GM12878 (cell line): ENCODE data around the gene TRIB2. TPM values are rescaled to one million over a fixed set of nuclear protein-coding genes. Genes with fewer than 3 reads are reported as not detected.
A peak's percentile ranks its signal among the peaks of the same experiment; 100 is the strongest.

ENCODE experiments used
- ATAC-seq: fragments of 200-7000 bp; cut with Tn5 transposase; 3 replicates; pipeline ENCODE4 v1.9.1; 2020; ENCODE audit warnings: mild to moderate bottlenecking, moderate library complexity
- BruUV-seq: library from RNA; stranded (reverse); fragments of 400-500 nt; replicated peaks from 2 replicates; lab custom pipeline; 2021; lab: Mats Ljungman, UMichigan
- CTCF ChIA-PET: fragments of 300-600 bp; sonication (Branson Sonifier 250); formaldehyde crosslinking; extraction: SDS; loops from one replicate; lab custom pipeline; 2021; ENCODE audit warnings: inconsistent platforms; lab: Yijun Ruan, JAX
- POLR2A ChIA-PET: fragments of 350-600 bp; formaldehyde crosslinking; extraction: SDS; loops from one replicate; lab custom pipeline; 2021; ENCODE audit warnings: inconsistent platforms; lab: Charles Lee
- RAD21 ChIA-PET: fragments of 300-600 bp; sonication (Branson Sonifier 250); formaldehyde crosslinking; loops from one replicate; lab custom pipeline; 2023; ENCODE audit warnings: antibody characterized with exemption; ENCODE audit not compliant: unreplicated experiment; lab: Charles Lee
- SMC1A ChIA-PET: fragments of 300-600 bp; sonication (Branson Sonifier 250); formaldehyde crosslinking; loops from one replicate; lab custom pipeline; 2023; ENCODE audit not compliant: unreplicated experiment, uncharacterized antibody; lab: Charles Lee
- DNase-seq: peaks from one replicate; pipeline ENCODE4 v3.0.0-alpha.2; 2011; ENCODE audit warnings: low read depth, low spot score
- FAIRE-seq: peaks from 3 replicates; lab custom pipeline; 2011; peaks lifted over from hg19 to GRCh38; lab: Jason Lieb, UNC
- H2AFZ ChIP-seq: 2 replicates; pipeline ENCODE4 v1.6.0; 2011; ENCODE audit warnings: low read depth, low read length, control low read depth; ENCODE audit not compliant: control insufficient read depth
- H3K27ac ChIP-seq: 2 replicates; pipeline ENCODE4 v1.5.1; 2011; ENCODE audit warnings: control low read depth; ENCODE audit not compliant: control insufficient read depth, insufficient read depth
- H3K27me3 ChIP-seq, 2 experiments: replicated peaks in 1 of 2; 2 replicates each; pipeline versions ENCODE4 v1.6.0 to v1.6.1; 2011; ENCODE audit warnings: low read length in 1 of 2; ENCODE audit not compliant: control insufficient read depth in 2 of 2, insufficient read depth in 2 of 2
- H3K36me3 ChIP-seq, 2 experiments: 2 replicates each; pipeline ENCODE4 v1.5.1; 2011; ENCODE audit warnings: low read length in 1 of 2; ENCODE audit not compliant: control insufficient read depth in 2 of 2, insufficient read depth in 2 of 2
- H3K4me1 ChIP-seq: 2 replicates; pipeline ENCODE4 v1.6.1; 2011; ENCODE audit warnings: mild to moderate bottlenecking, low read length, moderate library complexity, mixed read lengths; ENCODE audit not compliant: control insufficient read depth, insufficient read depth
- H3K4me2 ChIP-seq: 2 replicates; pipeline ENCODE4 v1.6.0; 2011; ENCODE audit warnings: control low read depth; ENCODE audit not compliant: control insufficient read depth, insufficient read depth
- H3K4me3 ChIP-seq: fragments of 200-600 bp; sonication (generic); 2 replicates; pipeline ENCODE4 v1.5.1; 2016
- H3K79me2 ChIP-seq: 2 replicates; pipeline ENCODE4 v1.6.0; 2011; ENCODE audit warnings: low read length; ENCODE audit not compliant: control insufficient read depth, insufficient read depth
- H3K9ac ChIP-seq: 2 replicates; pipeline ENCODE4 v1.8.0; 2011; ENCODE audit warnings: low read length, control low read depth, mixed read lengths; ENCODE audit not compliant: control insufficient read depth, insufficient read depth
- H3K9me3 ChIP-seq: replicated peaks from 3 replicates; pipeline ENCODE4 v1.5.1; 2011; ENCODE audit warnings: mild to moderate bottlenecking, low read length; ENCODE audit not compliant: control insufficient read depth, insufficient read depth
- H4K20me1 ChIP-seq: 2 replicates; pipeline ENCODE4 v1.6.0; 2011; ENCODE audit not compliant: control insufficient read depth, insufficient read depth
- ATF3 ChIP-seq: IDR thresholded peaks from 2 replicates; pipeline ENCODE4 v1.6.1; 2011; ENCODE audit warnings: low read depth, mild to moderate bottlenecking, low read length, moderate library complexity, borderline replicate concordance; ENCODE audit errors: extremely low read depth
- CBFB ChIP-seq: IDR thresholded peaks from 2 replicates; pipeline ENCODE4 v1.6.1; 2016; ENCODE audit warnings: antibody characterized with exemption, low read depth
- CHD4 ChIP-seq: fragments of 200-600 bp; sonication (generic); IDR thresholded peaks from 2 replicates; pipeline ENCODE4 v1.6.1; 2016; ENCODE audit warnings: mild to moderate bottlenecking
- ETV6 ChIP-seq, 2 experiments: fragments of 450-650 bp in 1 of 2; IDR thresholded peaks in 1 of 2; conservative IDR thresholded peaks in 1 of 2; 2 replicates each; pipeline ENCODE4 v1.6.1; 2014; ENCODE audit warnings: antibody characterized with exemption in 1 of 2, borderline replicate concordance in 1 of 2, low read depth in 1 of 2, mild to moderate bottlenecking in 1 of 2, moderate library complexity in 1 of 2
- IKZF1 ChIP-seq: fragments of 450-650 bp; conservative IDR thresholded peaks from 2 replicates; pipeline ENCODE4 v1.6.1; 2017; ENCODE audit warnings: antibody characterized with exemption, mild to moderate bottlenecking
- KDM1A ChIP-seq: fragments of 200-600 bp; sonication (generic); IDR thresholded peaks from 2 replicates; pipeline ENCODE4 v1.6.1; 2016; ENCODE audit warnings: borderline replicate concordance
- LARP7 ChIP-seq: fragments of 450-650 bp; IDR thresholded peaks from 2 replicates; pipeline ENCODE4 v1.6.1; 2017; ENCODE audit warnings: mild to moderate bottlenecking
- MTA2 ChIP-seq: fragments of 450-650 bp; IDR thresholded peaks from 2 replicates; pipeline ENCODE4 v1.6.1; 2016; ENCODE audit warnings: low read depth, mild to moderate bottlenecking, moderate library complexity
- PAX8 ChIP-seq: fragments of 450-650 bp; IDR thresholded peaks from 2 replicates; pipeline ENCODE4 v1.6.1; 2017; ENCODE audit warnings: mild to moderate bottlenecking, moderate library complexity
- POLR2AphosphoS2 ChIP-seq: IDR thresholded peaks from 2 replicates; pipeline ENCODE4 v1.6.1; 2011; ENCODE audit warnings: low read depth, mild to moderate bottlenecking, low read length, improper control_type of control experiment, moderate library complexity
- TARDBP ChIP-seq: IDR thresholded peaks from 2 replicates; pipeline ENCODE4 v1.6.1; 2016; ENCODE audit warnings: borderline replicate concordance
- TCF12 ChIP-seq: IDR thresholded peaks from 2 replicates; pipeline ENCODE4 v1.6.1; 2011; ENCODE audit warnings: low read depth, mild to moderate bottlenecking, low read length
- USF2 ChIP-seq: IDR thresholded peaks from 2 replicates; pipeline ENCODE4 v1.6.1; 2011; ENCODE audit warnings: low read depth, low read length, improper control_type of control experiment, borderline replicate concordance
- ZNF207 ChIP-seq: fragments of 450-650 bp; IDR thresholded peaks from 2 replicates; pipeline ENCODE4 v1.6.1; 2014; ENCODE audit warnings: antibody characterized with exemption, mild to moderate bottlenecking, borderline replicate concordance
- ZNF622 ChIP-seq: fragments of 450-650 bp; IDR thresholded peaks from 2 replicates; pipeline ENCODE4 v1.6.1; 2017; ENCODE audit warnings: mild to moderate bottlenecking, inconsistent platforms
- ZNF687 ChIP-seq: fragments of 450-650 bp; IDR thresholded peaks from 2 replicates; pipeline ENCODE4 v1.6.1; 2017; ENCODE audit warnings: mild to moderate bottlenecking, moderate library complexity
- WGBS: methylation state at CpG from one replicate; pipeline ENCODE4 v1.1.6; 2016; ENCODE audit warnings: low lambda C conversion rate; ENCODE audit not compliant: insufficient replicate concordance, insufficient coverage; ENCODE audit errors: missing lambda C conversion rate; 5-methylcytosine and 5-hydroxymethylcytosine counted together
- in situ Hi-C: fragments of 300-500 bp; cut with MboI; formaldehyde crosslinking; loops from 9 replicates; pipeline ENCODE4 v1.14.3; 2018; ENCODE audit warnings: mixed read lengths
- intact Hi-C: fragments of 100-400 bp; cut with micrococcal nuclease; formaldehyde crosslinking; loops from one replicate; pipeline ENCODE4 v1.14.2; 2022; ENCODE audit not compliant: unreplicated experiment
- polyA plus RNA-seq, 11 experiments: library from polyadenylated mRNA; depleted of rRNA in 4 of 11; unstranded in 6 of 11; stranded (reverse) in 5 of 11; fragments of >200 nt; fragmentation: Nextera tagmentation in 4 of 11; fragmentation: Illumina TruSeq in 1 of 11; extraction: Ambion mirVana in 4 of 11; extraction: Trizol in 1 of 11; gene quantifications; 1 replicate in 1 of 11; 2 replicates in 10 of 11; pipeline versions ENCODE4 v1.2.1 to v1.2.3, GENCODE V29; 2011 to 2016; ENCODE audit warnings: inconsistent platforms in 2 of 11, missing spikeins in 2 of 11, low read depth in 1 of 11
- total RNA-seq, 4 experiments: library from RNA; depleted of rRNA in 3 of 4; stranded (reverse); fragments of >200 nt in 3 of 4; fragmentation: Illumina TruSeq in 1 of 4; extraction: Trizol in 1 of 4; gene quantifications; 2 replicates each; pipeline versions ENCODE4 v1.2.1 to v1.2.3, GENCODE V29; 2013 to 2021
- TF ChIP-seq, protein P1 (sequence below): fragments of 450-650 bp; IDR thresholded peaks from 2 replicates; pipeline ENCODE4 v1.6.1; 2016; ENCODE audit warnings: mild to moderate bottlenecking

TRIB2 gene
- total and polyA plus RNA-seq, 10 of the 15 experiments (the other 5 are each of a cell fraction or from before 2014, with no cell fraction given), result 1.6 to 9.2 (median 5.2) TPM

- no peak for TF ChIP-seq USF2
- no peak for TF ChIP-seq TARDBP
Measured at GRCh38 chr2:12727065-12727464, 10.3 kb downstream of the TRIB2 start (continued).

DNA sequence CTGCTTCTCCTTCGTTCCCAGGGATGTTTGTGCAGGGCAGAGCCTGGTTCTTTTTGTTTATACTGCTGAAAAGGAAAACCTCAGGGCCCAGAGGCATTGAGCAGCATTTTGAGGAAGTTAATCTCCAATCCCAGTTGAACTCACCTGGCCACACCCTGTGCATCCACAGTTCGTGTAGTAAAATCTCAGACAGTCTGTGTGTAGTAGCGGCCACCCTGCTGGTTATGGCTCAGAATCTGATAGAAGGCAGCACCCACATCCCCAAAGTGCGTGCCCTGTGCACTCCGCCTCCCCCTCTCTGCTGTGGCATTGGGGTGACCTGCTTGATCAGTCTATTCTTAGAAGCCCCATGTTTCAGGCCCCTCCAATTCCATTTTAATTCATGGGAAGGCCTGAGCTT is 10.9 kb downstream of the TRIB2 start:
- Histone ChIP-seq H3K79me2 (no peaks in the 10 kb centered on the region), H4K20me1 (no peaks in the 10 kb centered on the region), H3K4me1 (peaks cover 14% of the 10 kb centered on the region), H3K36me3 (peaks cover 0 to 1% of the 10 kb centered on the region in 2 experiments; a peak in 1 of 4 replicates), H3K4me2 (peak overlapping the region; percentile 31; the same call in 1 of the 2 replicates), H3K9me3 (no peaks in the 10 kb centered on the region), H3K27ac (no peak overlapping the region), H3K27me3 (no peaks in the 10 kb centered on the region), H2AFZ (no peak overlapping the region), H3K4me3 (no peak overlapping the region), H3K9ac (no peak overlapping the region)
- FAIRE-seq (no peak), DNase-seq (no peak), ATAC-seq (no peak)
- ChIA-PET RAD21 (interaction anchor here (1.8 kb wide), 1 partner anchor 11 kb away, joined by 11 read pairs; the partner anchor contains the start of gene TRIB2), CTCF (interaction anchor here (0.6 to 2.9 kb wide), 4 partner anchors 11 to 973 kb away, joined by 3 to 27 read pairs (median 4); partner anchors contain the start of gene TRIB2), POLR2A (no interaction called here), SMC1A (interaction anchor here (1.9 kb wide), 1 partner anchor 10 kb away, joined by 5 read pairs; the partner anchor contains the start of gene TRIB2)
- intact Hi-C loops (loop anchor here (10.0 kb wide), 1 partner anchor 683 kb away; no protein-coding TSS in a partner anchor), in situ Hi-C loops (no loop called here)
- 67% methylated on average over 5 of the region's 5 CpGs for WGBS
- no TSS peak for BruUV-seq
- no peak for TF ChIP-seq ZNF207
- no peak for TF ChIP-seq KDM1A
- TF ChIP-seq LARP7, result no peak
- TF ChIP-seq CHD4, result no peak
- TF ChIP-seq, protein P1, sequence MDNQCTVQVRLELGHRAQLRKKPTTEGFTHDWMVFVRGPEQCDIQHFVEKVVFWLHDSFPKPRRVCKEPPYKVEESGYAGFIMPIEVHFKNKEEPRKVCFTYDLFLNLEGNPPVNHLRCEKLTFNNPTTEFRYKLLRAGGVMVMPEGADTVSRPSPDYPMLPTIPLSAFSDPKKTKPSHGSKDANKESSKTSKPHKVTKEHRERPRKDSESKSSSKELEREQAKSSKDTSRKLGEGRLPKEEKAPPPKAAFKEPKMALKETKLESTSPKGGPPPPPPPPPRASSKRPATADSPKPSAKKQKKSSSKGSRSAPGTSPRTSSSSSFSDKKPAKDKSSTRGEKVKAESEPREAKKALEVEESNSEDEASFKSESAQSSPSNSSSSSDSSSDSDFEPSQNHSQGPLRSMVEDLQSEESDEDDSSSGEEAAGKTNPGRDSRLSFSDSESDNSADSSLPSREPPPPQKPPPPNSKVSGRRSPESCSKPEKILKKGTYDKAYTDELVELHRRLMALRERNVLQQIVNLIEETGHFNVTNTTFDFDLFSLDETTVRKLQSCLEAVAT, result no peak
- no peak for TF ChIP-seq CBFB
- TF ChIP-seq ATF3, result no peak
- TF ChIP-seq MTA2, result no peak
- TF ChIP-seq PAX8, result no peak
- no peak for TF ChIP-seq TCF12
- no peak for TF ChIP-seq IKZF1
- no peak for TF ChIP-seq ZNF687
- TF ChIP-seq ETV6 (conservative IDR thresholded peaks at IDR 0.05 in 1 of 2, IDR thresholded peaks at IDR 0.05 in 1 of 2; ENCODE audit: borderline replicate concordance in 1 of 2, low read depth in 1 of 2), result no peak
- no peak for TF ChIP-seq ZNF622
- TF ChIP-seq POLR2AphosphoS2, result no peak
